Stimulated activated naive B cell treated with anti-CD40 and anti-IgM and Interleukin-4, amounts not matched to agents 10 μg/mL and 1 μg/mL and 100 μg/mL, for 72 hours (primary cell): ENCODE results near the gene MICALL1.
"Not testable (repeated sequence)": the region's sequence is repeated elsewhere in the genome, so short reads cannot be mapped to it uniquely, and the experiment has no call there.

Experiments used
- ATAC-seq, 2 donors: fragments of 150-1000 bp; cut with Tn5 transposase; replicated peaks; 2 replicates each; pipeline ENCODE4 v1.10.0; 2021; ENCODE audit warnings: moderate library complexity in 1 of 2
- DNase-seq: peaks from one replicate; pipeline ENCODE4 v3.0.0; 2021
- H3K27ac Mint-ChIP-seq: one replicate; pipeline ENCODE4 v1.8.0; 2022; ENCODE audit warnings: mild to moderate bottlenecking, mixed read lengths
- H3K27me3 Mint-ChIP-seq, 2 donors: one replicate each; pipeline ENCODE4 v1.8.0; 2022; ENCODE audit warnings: mixed read lengths in 2 of 2
- H3K36me3 Mint-ChIP-seq, 2 donors: one replicate each; pipeline ENCODE4 v1.8.0; 2022; ENCODE audit warnings: mixed read lengths in 2 of 2, mild to moderate bottlenecking in 1 of 2
- H3K4me1 Mint-ChIP-seq, 2 donors: one replicate each; pipeline ENCODE4 v1.8.0; 2022; ENCODE audit warnings: mixed read lengths in 2 of 2, mild to moderate bottlenecking in 1 of 2
- H3K4me3 Mint-ChIP-seq, 2 donors: one replicate each; pipeline ENCODE4 v1.8.0; 2022; ENCODE audit warnings: mild to moderate bottlenecking in 2 of 2, mixed read lengths in 2 of 2, moderate library complexity in 1 of 2
- H3K9me3 Mint-ChIP-seq, 2 donors: one replicate each; pipeline ENCODE4 v1.8.0; 2022; ENCODE audit warnings: mixed read lengths in 2 of 2, mild to moderate bottlenecking in 1 of 2

MICALL1 gene

DNA sequence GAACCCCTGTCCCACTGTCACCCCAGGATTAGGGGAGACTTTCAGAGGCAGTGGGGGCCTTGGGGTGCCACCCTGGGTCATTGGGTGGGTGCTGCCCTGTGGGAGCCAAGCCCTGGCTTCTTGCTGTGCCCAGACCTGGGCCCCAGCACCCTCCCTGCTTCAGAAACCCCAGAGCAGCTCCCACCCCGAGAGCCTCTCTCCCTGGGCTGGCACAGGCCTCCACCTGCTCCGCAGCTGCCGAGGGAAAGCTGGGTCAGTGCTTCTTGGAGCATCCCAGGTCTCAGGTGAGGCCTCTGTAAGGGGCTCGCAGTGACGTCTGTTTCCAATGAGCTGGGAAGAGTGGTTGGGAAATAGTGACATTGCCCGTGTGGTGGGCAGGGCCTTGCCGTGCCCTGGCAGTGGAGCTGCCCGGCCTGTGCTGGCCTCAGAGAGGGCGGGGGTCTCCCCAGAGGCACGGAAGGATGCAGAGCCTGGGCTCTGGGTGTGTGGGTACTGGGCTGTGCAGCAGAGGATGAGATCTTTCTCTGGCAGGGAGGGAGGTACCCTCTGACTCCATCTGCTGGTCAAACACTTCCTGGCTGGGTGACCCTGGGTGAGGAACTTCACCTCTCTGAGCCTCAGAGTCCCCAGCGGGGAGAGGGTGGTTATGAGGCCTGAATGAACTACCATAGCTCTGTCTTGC is 24.3 kb downstream of the MICALL1 start:
- Mint-ChIP-seq H3K4me3 (no peak overlapping the region), H3K27me3 (no peaks in the 10 kb centered on the region), H3K27ac (no peak overlapping the region), H3K36me3 (peaks cover 21 to 31% of the 10 kb centered on the region in 2 donors), H3K9me3 (no peaks in the 10 kb centered on the region), H3K4me1 (peaks cover 26 to 27% of the 10 kb centered on the region in 2 donors)
- no peak for DNase-seq
- ATAC-seq = peak; percentile 32 to 40

GRCh38 chr22:37930952-37931440 is 24.9 kb downstream of the MICALL1 start:
- Mint-ChIP-seq H3K4me1 (peaks cover 26 to 27% of the 10 kb centered on the region in 2 donors), H3K4me3 (no peak overlapping the region), H3K27me3 (no peaks in the 10 kb centered on the region), H3K27ac (peak overlapping the region; percentile 51), H3K9me3 (no peaks in the 10 kb centered on the region), H3K36me3 (peaks cover 21 to 31% of the 10 kb centered on the region in 2 donors)
- DNase-seq = no peak
- ATAC-seq = no peak

- H3K36me3 Mint-ChIP-seq = peaks cover 17 to 31% of the 10 kb centered on the region in 2 donors
- H3K9me3 Mint-ChIP-seq = no peaks in the 10 kb centered on the region
- peaks cover 26 to 27% of the 10 kb centered on the region in 2 donors for H3K4me1 Mint-ChIP-seq
- DNase-seq = no peak
- H3K27me3 Mint-ChIP-seq = no peaks in the 10 kb centered on the region
- no peak for ATAC-seq
- no peak overlapping the region for H3K4me3 Mint-ChIP-seq
- H3K27ac Mint-ChIP-seq = peak overlapping the region; percentile 53
These were observed 25.8 kb downstream of the MICALL1 start for GRCh38 chr22:37931893-37932389.

DNA sequence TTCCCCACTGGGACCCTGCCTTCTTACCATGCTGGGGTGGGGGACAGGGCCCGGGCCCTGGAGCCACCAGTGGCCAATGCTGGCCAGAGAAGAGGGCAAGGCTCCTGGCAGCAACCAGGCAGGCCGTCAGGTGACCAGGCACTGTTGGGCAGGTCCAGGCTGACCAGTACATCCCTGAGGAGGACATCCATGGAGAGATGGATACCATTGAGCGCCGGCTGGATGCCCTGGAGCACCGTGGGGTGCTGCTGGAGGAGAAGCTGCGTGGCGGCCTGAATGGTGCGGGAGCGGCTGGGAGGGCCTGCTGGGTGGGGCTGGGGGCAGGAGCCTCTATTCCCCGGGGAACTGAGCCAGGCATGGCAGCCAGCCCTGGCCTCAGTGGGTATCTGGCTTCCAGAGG is 26.3 kb downstream of the MICALL1 start:
- DNase-seq (no peak), ATAC-seq (no peak)
- Mint-ChIP-seq H3K9me3 (no peaks in the 10 kb centered on the region), H3K27ac (no peak overlapping the region), H3K27me3 (no peaks in the 10 kb centered on the region), H3K36me3 (peaks cover 18 to 31% of the 10 kb centered on the region in 2 donors), H3K4me1 (peaks cover 26 to 27% of the 10 kb centered on the region in 2 donors), H3K4me3 (no peak overlapping the region)

- Mint-ChIP-seq H3K27me3 (no peaks in the 10 kb centered on the region), H3K9me3 (no peaks in the 10 kb centered on the region), H3K4me1 (peaks cover 26 to 27% of the 10 kb centered on the region in 2 donors), H3K4me3 (no peak overlapping the region), H3K36me3 (peaks cover 21 to 37% of the 10 kb centered on the region in 2 donors), H3K27ac (no peak overlapping the region)
- ATAC-seq (no peak), DNase-seq (no peak)
These were observed 26.9 kb downstream of the MICALL1 start for GRCh38 chr22:37932821-37933578.

DNA sequence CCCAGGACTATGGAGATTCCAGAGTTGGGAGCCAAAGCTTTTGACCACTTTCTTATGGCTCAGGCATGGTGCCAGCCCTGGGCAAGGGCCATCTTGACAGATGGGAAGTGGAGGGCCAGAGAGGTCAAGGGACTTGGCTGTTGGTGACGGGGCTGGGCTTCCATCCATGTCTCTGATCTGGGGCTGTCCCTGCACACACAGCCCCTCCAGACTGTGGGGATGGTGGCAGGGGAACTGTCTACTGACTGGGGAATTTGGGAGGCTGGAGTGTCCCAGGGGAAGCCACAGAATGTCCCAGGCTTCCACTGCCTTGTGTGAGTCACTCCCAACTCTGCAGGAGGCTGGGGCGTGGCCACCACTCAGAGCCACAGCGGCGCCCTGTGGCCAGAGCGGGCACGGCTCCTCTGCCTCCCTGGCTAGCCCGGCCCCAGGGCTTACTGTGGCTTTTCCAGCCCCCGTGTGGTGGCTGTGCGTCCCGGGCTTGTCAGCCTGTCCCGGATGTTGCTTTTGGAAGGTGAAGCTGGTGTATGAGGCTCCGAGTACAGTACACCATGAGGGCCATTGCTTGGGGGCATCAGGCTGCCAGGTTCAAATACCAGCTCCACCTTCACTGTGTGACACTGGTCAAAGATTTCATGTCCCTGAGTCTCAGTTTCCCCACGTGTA is 27.7 kb downstream of the MICALL1 start:
- H3K27me3 Mint-ChIP-seq = no peaks in the 10 kb centered on the region
- H3K4me3 Mint-ChIP-seq = no peak overlapping the region
- DNase-seq (peak; percentile 76), ATAC-seq (peak; percentile 98)
- peaks cover 13 to 29% of the 10 kb centered on the region in 2 donors for H3K36me3 Mint-ChIP-seq
- H3K4me1 Mint-ChIP-seq = peaks cover 26 to 27% of the 10 kb centered on the region in 2 donors
- H3K9me3 Mint-ChIP-seq = no peaks in the 10 kb centered on the region
- peak overlapping the region; percentile 80 for H3K27ac Mint-ChIP-seq

DNA sequence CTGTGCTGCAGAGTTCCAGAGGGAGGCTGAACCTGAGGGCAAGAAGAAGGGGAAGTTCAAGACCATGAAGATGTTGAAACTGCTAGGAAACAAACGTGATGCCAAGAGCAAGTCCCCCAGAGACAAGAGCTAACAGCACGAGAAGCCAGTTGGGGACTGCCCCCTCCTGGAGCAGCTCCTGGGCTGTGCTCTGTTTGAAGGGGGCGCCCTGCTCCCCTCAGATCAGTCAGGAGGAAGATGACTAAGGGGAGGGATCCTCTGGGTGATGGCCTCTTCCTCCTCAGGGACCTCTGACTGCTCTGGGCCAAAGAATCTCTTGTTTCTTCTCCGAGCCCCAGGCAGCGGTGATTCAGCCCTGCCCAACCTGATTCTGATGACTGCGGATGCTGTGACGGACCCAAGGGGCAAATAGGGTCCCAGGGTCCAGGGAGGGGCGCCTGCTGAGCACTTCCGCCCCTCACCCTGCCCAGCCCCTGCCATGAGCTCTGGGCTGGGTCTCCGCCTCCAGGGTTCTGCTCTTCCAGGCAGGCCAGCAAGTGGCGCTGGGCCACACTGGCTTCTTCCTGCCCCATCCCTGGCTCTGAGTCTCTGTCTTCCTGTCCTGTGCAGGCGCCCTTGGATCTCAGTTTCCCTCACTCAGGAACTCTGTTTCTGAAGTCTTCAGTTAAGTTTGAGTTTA is 34.7 kb downstream of the MICALL1 start:
- no peaks in the 10 kb centered on the region for H3K27me3 Mint-ChIP-seq
- no peaks in the 10 kb centered on the region for H3K9me3 Mint-ChIP-seq
- peak; percentile 77 to 82 for ATAC-seq
- H3K36me3 Mint-ChIP-seq = peaks cover 10 to 25% of the 10 kb centered on the region in 2 donors
- peaks cover 10% of the 10 kb centered on the region in 2 donors for H3K4me1 Mint-ChIP-seq
- H3K27ac Mint-ChIP-seq = no peak overlapping the region
- DNase-seq = no peak
- no peak overlapping the region for H3K4me3 Mint-ChIP-seq

DNA sequence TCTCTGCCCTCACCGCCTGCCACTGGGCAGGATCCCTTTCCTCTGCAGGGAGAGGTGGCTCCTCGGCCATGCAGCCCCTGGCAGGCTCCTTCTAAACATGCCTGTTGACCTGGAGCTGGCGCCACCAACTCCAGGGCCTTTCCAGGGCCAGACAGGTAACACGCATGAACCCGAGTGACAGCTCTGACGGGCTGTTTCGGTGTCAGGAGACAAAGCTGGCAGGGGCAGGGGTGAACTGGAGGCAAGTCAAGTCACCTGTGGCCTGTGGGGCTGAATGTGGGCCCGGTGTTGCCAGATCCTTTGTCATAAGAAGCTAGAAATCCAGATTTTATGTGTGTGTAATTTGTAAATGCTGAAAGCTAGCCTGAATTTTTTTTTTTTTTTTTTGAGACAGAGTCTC is 36.0 kb downstream of the MICALL1 start:
- Mint-ChIP-seq H3K27me3 (no peaks in the 10 kb centered on the region), H3K9me3 (no peaks in the 10 kb centered on the region), H3K4me3 (no peak overlapping the region), H3K27ac (peak overlapping the region; percentile 14), H3K4me1 (peaks cover 10% of the 10 kb centered on the region in 2 donors), H3K36me3 (peaks cover 8 to 22% of the 10 kb centered on the region in 2 donors)
- ATAC-seq (no peak), DNase-seq (no peak)

- DNase-seq = no peak
- H3K4me3 Mint-ChIP-seq = no peak overlapping the region
- no peaks in the 10 kb centered on the region for H3K27me3 Mint-ChIP-seq
- peaks cover 10% of the 10 kb centered on the region in 2 donors for H3K4me1 Mint-ChIP-seq
- peaks cover 4 to 15% of the 10 kb centered on the region in 2 donors for H3K36me3 Mint-ChIP-seq
- ATAC-seq = no peak
- H3K27ac Mint-ChIP-seq = no peak overlapping the region
- no peaks in the 10 kb centered on the region for H3K9me3 Mint-ChIP-seq
These were observed 37.2 kb downstream of the MICALL1 start for GRCh38 chr22:37943136-37943824.

DNA sequence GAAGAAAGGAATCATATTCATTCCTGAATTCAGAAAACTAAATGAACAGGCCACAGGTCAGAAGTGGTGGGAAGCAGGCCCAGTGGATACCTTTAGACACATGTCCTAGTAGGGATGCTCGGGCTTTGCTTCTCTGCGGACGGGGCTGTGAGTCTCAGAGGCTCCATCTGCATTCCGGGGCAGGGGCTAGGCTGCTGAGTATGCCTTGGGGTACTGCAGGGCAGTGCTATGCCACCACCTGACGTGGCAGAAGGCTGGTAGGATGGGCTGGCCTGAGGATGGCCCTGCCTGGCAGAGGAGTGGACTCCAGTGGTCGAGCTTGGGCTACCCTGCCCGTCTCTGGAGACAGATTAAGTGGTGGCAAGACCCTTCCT is 37.7 kb downstream of the MICALL1 start:
- Mint-ChIP-seq H3K4me1 (peaks cover 10% of the 10 kb centered on the region in 2 donors), H3K4me3 (no peak overlapping the region), H3K36me3 (peaks cover 4 to 15% of the 10 kb centered on the region in 2 donors), H3K27me3 (no peaks in the 10 kb centered on the region), H3K9me3 (no peaks in the 10 kb centered on the region), H3K27ac (no peak overlapping the region)
- no peak for DNase-seq
- no peak for ATAC-seq

GRCh38 chr22:37944423-37944822 is 38.3 kb downstream of the MICALL1 start:
- H3K36me3 Mint-ChIP-seq = peaks cover 4 to 15% of the 10 kb centered on the region in 2 donors
- ATAC-seq, DNase-seq, H3K27me3 Mint-ChIP-seq, H3K27ac Mint-ChIP-seq, H3K4me3 Mint-ChIP-seq, H3K9me3 Mint-ChIP-seq: not testable (repeated sequence)
- H3K4me1 Mint-ChIP-seq = peaks cover 10% of the 10 kb centered on the region in 2 donors

GRCh38 chr22:37947142-37947795 is 41.2 kb downstream of the MICALL1 start:
- ATAC-seq, H3K9me3 Mint-ChIP-seq, H3K27ac Mint-ChIP-seq, H3K4me1 Mint-ChIP-seq, H3K4me3 Mint-ChIP-seq, DNase-seq, H3K36me3 Mint-ChIP-seq, H3K27me3 Mint-ChIP-seq: not testable (repeated sequence)

DNA sequence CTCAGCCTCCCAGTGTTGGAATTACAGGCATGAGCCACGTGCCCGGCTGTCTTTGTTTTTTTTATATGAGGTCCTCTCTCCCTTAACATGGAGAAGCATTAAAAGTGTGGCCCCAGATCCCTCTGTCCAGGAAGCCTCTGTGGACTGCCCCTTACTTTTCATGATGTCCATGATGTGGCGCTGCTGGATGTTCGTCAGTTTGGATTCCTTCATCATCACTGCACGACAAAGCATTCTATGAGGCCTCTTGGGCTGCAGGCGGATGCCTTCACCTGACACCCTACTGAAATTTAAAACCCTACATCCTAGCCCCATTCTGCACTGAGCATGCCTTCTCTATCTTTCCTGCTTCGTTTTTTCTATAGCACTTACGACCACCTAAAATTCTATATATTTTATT is 45.2 kb downstream of the MICALL1 start:
- H3K27me3 Mint-ChIP-seq = peaks cover 8 to 15% of the 10 kb centered on the region in 2 donors
- peaks cover 18 to 23% of the 10 kb centered on the region in 2 donors for H3K4me1 Mint-ChIP-seq
- H3K4me3 Mint-ChIP-seq = no peak overlapping the region
- H3K27ac Mint-ChIP-seq = no peak overlapping the region
- ATAC-seq (no peak), DNase-seq (no peak)
- H3K36me3 Mint-ChIP-seq = peaks cover 3 to 10% of the 10 kb centered on the region in 2 donors
- no peaks in the 10 kb centered on the region for H3K9me3 Mint-ChIP-seq
